GM10248 (cell line): ENCODE measurements around the gene ADNP.
"Not testable (repeated sequence)": the region's sequence is repeated elsewhere in the genome, so short reads cannot be mapped to it uniquely, and the experiment has no call there.

ENCODE experiments used
- CTCF ChIA-PET: fragments of 300-600 bp; sonication (Branson Sonifier 250); formaldehyde crosslinking; extraction: SDS; loops from one replicate; lab custom pipeline; 2021; ENCODE audit warnings: antibody characterized with exemption; lab: Yijun Ruan, JAX
- POLR2A ChIA-PET: fragments of 350-650 bp; sonication (Branson Sonifier 250); formaldehyde crosslinking; extraction: SDS; loops from one replicate; lab custom pipeline; 2020; ENCODE audit warnings: antibody characterized with exemption; lab: Yijun Ruan, JAX
- DNase-seq: peaks from one replicate; pipeline ENCODE4 v3.0.0; 2012; ENCODE audit errors: extremely low spot score
- CTCF ChIP-seq: IDR thresholded peaks from 2 replicates; pipeline ENCODE4 v1.5.1; 2012; ENCODE audit warnings: mild to moderate bottlenecking, low read depth; ENCODE audit errors: extremely low read depth, missing control alignments, control extremely low read depth

The ADNP gene

GRCh38 chr20:50931306-50932015 lies at the start of gene ADNP:
Gene ADNP, minus strand, starts transcription at chr20:50931437. Its CDS starts 27,441 bp downstream, at chr20:50903996.
- peak; percentile 84 for DNase-seq
- POLR2A ChIA-PET, result interaction anchor here (0.5 to 4.2 kb wide), 11 partner anchors 10 to 968 kb away, joined by 3 to 27 read pairs (median 5); partner anchors contain the start of genes BCAS4, DPM1 and MOCS3

GRCh38 chr20:50980071-50980681 lies 48.9 kb upstream of the ADNP start:
- CTCF ChIA-PET, result interaction anchor here (0.8 to 5.3 kb wide), 9 partner anchors 10 to 327 kb away, joined by 3 to 55 read pairs (median 20); partner anchors contain the start of genes BCAS4, DPM1 and MOCS3
- POLR2A ChIA-PET, result no interaction called here
- TF ChIP-seq CTCF, result no peak
- DNase-seq, result no peak

More at GRCh38 chr20:50931306-50932015, at the start of gene ADNP:
- TF ChIP-seq CTCF, result peak; percentile 68
- CTCF ChIA-PET, result interaction anchor here (0.9 to 13.0 kb wide), 22 partner anchors 9 to 158 kb away, joined by 3 to 220 read pairs (median 4); partner anchors contain the start of genes BCAS4, DPM1 and MOCS3

- CTCF ChIA-PET, result interaction anchor here (1.7 to 2.0 kb wide), 3 partner anchors 9 to 347 kb away, joined by 6 to 12 read pairs (median 6); no protein-coding TSS in a partner anchor
- DNase-seq, POLR2A ChIA-PET: not testable (repeated sequence)
Measured at GRCh38 chr20:50978533-50978932, 47.3 kb upstream of the ADNP start.

GRCh38 chr20:50977066-50978021 lies 46.1 kb upstream of the ADNP start:
- POLR2A ChIA-PET, result no interaction called here
- CTCF ChIA-PET, result interaction anchor here (1.7 to 6.1 kb wide), 4 partner anchors 10 to 348 kb away, joined by 6 to 43 read pairs (median 9); no protein-coding TSS in a partner anchor
- TF ChIP-seq CTCF, result no peak
- DNase-seq, result no peak

- ChIA-PET CTCF (interaction anchor here (6.1 kb wide), 1 partner anchor 12 kb away, joined by 43 read pairs; no protein-coding TSS in a partner anchor), POLR2A (no interaction called here)
- no peak for TF ChIP-seq CTCF
- no peak for DNase-seq
Measured at GRCh38 chr20:50975701-50976330, 44.6 kb upstream of the ADNP start.

GRCh38 chr20:50969912-50970311 lies 38.7 kb upstream of the ADNP start:
- ChIA-PET POLR2A (no interaction called here), CTCF (interaction anchor here (0.9 to 7.1 kb wide), 2 partner anchors 13 to 17 kb away, joined by 3 to 55 read pairs; no protein-coding TSS in a partner anchor)
- DNase-seq, result no peak
- no peak for TF ChIP-seq CTCF
